Right lobe of liver (tissue), 6 donors: ENCODE data around the gene NSF. TPM values are rescaled to one million over a fixed set of nuclear protein-coding genes. Genes with fewer than 3 reads are reported as not detected.

Source experiments
- ATAC-seq, 4 donors: fragments of 200-7000 bp; cut with Tn5 transposase; one replicate each; pipeline ENCODE4 v1.9.1; 2020; ENCODE audit warnings: mild to moderate bottlenecking in 4 of 4, moderate library complexity in 4 of 4
- DNase-seq, 3 donors: peaks; one replicate each; pipeline ENCODE4 v3.0.0-alpha.2; 2020
- H3K27ac ChIP-seq, 3 donors: fragments of 200-600 bp; one replicate each; pipeline ENCODE4 v1.8.0; 2022
- H3K27me3 ChIP-seq, 2 donors: fragments of 200-600 bp; one replicate each; pipeline ENCODE4 v1.8.0; 2022
- H3K36me3 ChIP-seq, 4 donors: fragments of 200-600 bp; sonication (generic) in 1 of 4; one replicate each; pipeline versions ENCODE4 v1.5.1 to v1.8.0; 2017 to 2022; ENCODE audit warnings: control low read depth in 1 of 4
- H3K4me1 ChIP-seq, 4 donors: fragments of 200-600 bp; sonication (generic) in 1 of 4; one replicate each; pipeline versions ENCODE4 v1.5.1 to v1.8.0; 2017 to 2022; ENCODE audit warnings: control low read depth in 1 of 4
- H3K4me3 ChIP-seq, 3 donors: fragments of 200-600 bp; one replicate each; pipeline ENCODE4 v1.8.0; 2022
- H3K9me3 ChIP-seq, 4 donors: fragments of 200-600 bp; sonication (generic) in 1 of 4; one replicate each; pipeline versions ENCODE4 v1.5.1 to v1.8.0; 2017 to 2022; ENCODE audit warnings: control low read depth in 1 of 4
- CTCF ChIP-seq, 4 donors: fragments of 200-600 bp in 3 of 4; fragments of 450-650 bp in 1 of 4; IDR thresholded peaks; one replicate each; pipeline versions ENCODE4 v1.5.1 to v1.8.0; 2016 to 2022; ENCODE audit warnings: antibody characterized with exemption in 4 of 4, mild to moderate bottlenecking in 2 of 4
- POLR2A ChIP-seq: fragments of 450-650 bp; IDR thresholded peaks from one replicate; pipeline ENCODE4 v1.6.1; 2017; ENCODE audit warnings: antibody characterized with exemption, mild to moderate bottlenecking
- WGBS: methylation state at CpG from one replicate; pipeline ENCODE4 v1.1.6; 2018; ENCODE audit warnings: low coverage, low lambda C conversion rate; ENCODE audit not compliant: insufficient coverage; ENCODE audit errors: missing lambda C conversion rate; 5-methylcytosine and 5-hydroxymethylcytosine counted together
- intact Hi-C, 2 donors: fragments of 100-400 bp; cut with DNase I; formaldehyde crosslinking; loops; one replicate each; pipeline versions ENCODE4 v1.11.2 to v1.14.1; 2022
- total RNA-seq, 6 experiments: library from RNA; depleted of rRNA in 2 of 6; stranded (reverse); fragments of >200 nt in 2 of 6; fragmentation: NEBNext Ultra II Directional in 3 of 6; extraction: Animal tissue kit (Norgen Biotek cat#: 25700) in 3 of 6; gene quantifications; one replicate each; pipeline versions ENCODE4 v1.1.0 to v1.2.4, GENCODE V29; 2016 to 2023
- donor health status: DM: no; HTN: yes; CAD: no.
- donor health status: DM: no; HTN: no; CAD: no.
- donor health status: DM: no; HTN: no; CAD: no.
- donor health status: DM: no; HTN: yes; CAD: no.
- donor health status: DM: no; HTN: yes; CAD: no.

NSF gene
- total RNA-seq, 6 experiments from 2014 or later, result 16.3 to 27.7 (median 20.8) TPM

DNA sequence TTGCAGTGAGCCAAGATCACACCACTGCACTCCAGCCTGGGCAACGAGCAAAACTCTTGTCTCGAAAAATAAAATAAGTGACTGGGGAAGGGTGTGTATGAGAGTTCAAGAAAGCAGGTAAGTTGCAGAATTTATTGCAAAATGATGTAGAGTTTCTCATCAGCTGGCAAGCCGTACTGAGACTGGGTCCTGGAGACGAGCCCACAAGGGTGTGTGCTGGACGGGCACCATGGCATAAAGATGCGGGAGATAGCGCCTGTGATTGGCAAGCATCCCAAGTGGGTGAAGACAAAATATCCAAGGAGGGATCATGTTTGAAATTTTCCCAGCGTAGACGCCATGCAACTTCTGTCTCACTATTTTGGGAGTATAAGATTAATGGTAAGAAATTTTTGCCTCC is 168.7 kb downstream of the NSF start:
- intact Hi-C loops, result no loop called here
- peaks cover 0 to 14% (median 0%) of the 10 kb centered on the region in 4 donors for H3K36me3 ChIP-seq

DNA sequence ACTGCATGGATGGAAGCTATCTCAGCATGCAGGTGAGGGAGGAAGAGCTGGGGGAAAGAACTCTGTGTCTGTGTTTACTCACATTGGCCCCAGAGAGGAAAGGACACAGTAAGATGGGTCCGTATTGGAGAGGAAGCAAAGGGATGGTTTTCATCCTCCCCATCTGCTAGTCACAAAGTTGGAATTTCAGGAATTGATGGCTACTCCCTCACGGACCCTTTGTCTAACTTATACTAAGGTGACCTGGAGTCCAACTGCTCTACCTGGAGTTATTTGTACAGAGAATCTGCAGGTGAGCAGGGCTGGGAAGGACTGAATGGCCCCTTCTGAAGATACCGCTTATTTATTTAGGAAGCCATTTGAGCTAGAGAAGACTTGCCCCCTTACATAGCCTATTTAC is 172.9 kb downstream of the NSF start:
- Histone ChIP-seq H3K4me3 (no peak overlapping the region), H3K4me1 (peaks cover 0 to 12% (median 2%) of the 10 kb centered on the region in 4 donors), H3K27me3 (no peaks in the 10 kb centered on the region), H3K9me3 (no peaks in the 10 kb centered on the region), H3K27ac (no peak overlapping the region), H3K36me3 (no peaks in the 10 kb centered on the region)
- no peak for ATAC-seq
- TF ChIP-seq POLR2A (no peak), CTCF (IDR thresholded peaks at IDR 0.05) (no peak)
- WGBS, result 55% methylated on average over 1 of the region's 3 CpGs
- intact Hi-C loops, result no loop called here
- DNase-seq, result no peak

More for the DNA sequence above, 168.7 kb downstream of the NSF start:
- Histone ChIP-seq H3K27ac (peak overlapping the region in 1 of 3 donors; percentile 24), H3K4me1 (peaks cover 0 to 12% (median 0%) of the 10 kb centered on the region in 4 donors), H3K27me3 (no peaks in the 10 kb centered on the region), H3K4me3 (no peak overlapping the region), H3K9me3 (no peaks in the 10 kb centered on the region)
- TF ChIP-seq POLR2A (no peak), CTCF (IDR thresholded peaks at IDR 0.05) (no peak)
- ATAC-seq (peak in 2 of 4 donors; percentile 19 to 22), DNase-seq (no peak)
- 86% methylated on average over 9 of the region's 9 CpGs for WGBS

DNA sequence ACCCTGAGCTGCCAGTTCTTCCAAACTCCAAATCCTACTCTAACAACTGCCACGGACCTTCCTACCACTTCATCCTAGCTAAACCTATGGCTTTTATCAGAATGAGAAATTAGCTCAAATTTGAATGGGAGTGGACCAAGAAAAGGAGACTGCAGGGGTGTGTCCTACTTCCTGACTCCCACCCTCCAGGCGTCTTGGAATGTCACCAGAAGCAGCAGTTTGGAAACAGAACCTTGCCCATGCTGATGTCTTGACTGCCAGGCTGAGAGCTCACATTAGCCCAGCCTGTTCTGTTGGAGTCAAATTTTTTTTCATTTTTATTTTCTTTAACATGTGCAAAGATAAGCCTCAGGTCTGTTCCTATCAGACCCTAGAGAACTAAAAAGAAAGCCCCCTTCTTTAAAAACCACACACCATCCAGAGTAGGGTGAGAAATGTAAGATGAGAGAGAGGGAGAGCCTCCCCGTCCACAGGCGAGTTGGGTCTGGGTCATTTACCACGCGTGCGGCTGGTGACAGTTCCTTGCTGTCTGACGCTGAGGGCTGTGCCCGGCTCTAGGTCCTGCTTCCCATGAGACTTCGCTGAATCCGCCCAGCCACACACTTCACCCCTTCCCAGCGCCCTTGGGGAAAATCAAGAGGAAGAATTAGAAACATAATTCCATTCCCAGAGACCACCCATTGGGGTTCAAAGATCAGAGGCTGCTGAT is 173.7 kb downstream of the NSF start:
- ATAC-seq, result no peak
- H3K27me3 ChIP-seq, result no peaks in the 10 kb centered on the region
- H3K4me3 ChIP-seq, result no peak overlapping the region
- H3K9me3 ChIP-seq, result no peaks in the 10 kb centered on the region
- no peaks in the 10 kb centered on the region for H3K36me3 ChIP-seq
- TF ChIP-seq POLR2A (no peak), CTCF (IDR thresholded peaks at IDR 0.05) (no peak)
- intact Hi-C loops, result no loop called here
- WGBS, result 91% methylated on average over 10 of the region's 12 CpGs
- DNase-seq, result no peak
- H3K27ac ChIP-seq, result no peak overlapping the region
- H3K4me1 ChIP-seq, result peaks cover 0 to 6% (median 2%) of the 10 kb centered on the region in 4 donors

DNA sequence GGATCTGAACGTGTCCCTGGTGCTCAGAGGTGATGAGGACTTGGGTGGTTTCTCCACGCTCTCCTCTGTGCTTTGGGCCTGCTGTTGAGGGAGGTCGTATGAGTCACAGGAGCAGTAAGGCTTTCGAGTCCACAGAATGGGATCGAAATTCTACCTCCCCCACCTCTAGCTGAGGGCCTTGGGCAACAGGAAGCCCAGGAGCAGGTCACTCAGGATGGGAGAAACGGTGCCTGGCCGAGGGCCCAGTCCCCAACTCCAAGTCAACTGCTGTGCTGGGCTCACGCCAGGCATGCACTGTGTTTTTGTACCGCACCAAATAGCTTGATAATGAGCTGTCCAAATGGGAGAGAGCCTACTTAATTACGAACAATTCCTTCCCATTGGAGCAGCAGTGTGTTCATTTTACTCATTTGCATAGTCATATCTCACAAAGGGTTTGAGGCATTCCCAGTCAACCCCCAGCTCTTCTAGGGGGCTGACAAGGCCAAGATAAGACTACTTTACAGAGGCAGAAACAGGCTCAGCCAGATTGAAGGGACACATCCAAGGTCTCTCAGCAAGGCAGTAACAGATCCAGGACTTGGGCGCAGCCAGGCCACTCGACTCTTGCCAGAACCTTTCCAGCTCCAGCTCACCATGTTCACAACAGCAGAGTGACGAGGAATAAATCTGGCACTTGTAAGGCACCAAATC is 174.4 kb downstream of the NSF start:
- H3K4me1 ChIP-seq, result peaks cover 0 to 6% (median 2%) of the 10 kb centered on the region in 4 donors
- no peaks in the 10 kb centered on the region for H3K9me3 ChIP-seq
- no peak overlapping the region for H3K27ac ChIP-seq
- H3K27me3 ChIP-seq, result no peaks in the 10 kb centered on the region
- peak; percentile 64 to 94 (median 83) for ATAC-seq
- no peak for TF ChIP-seq POLR2A
- no peak for TF ChIP-seq CTCF (IDR thresholded peaks at IDR 0.05)
- 38% methylated on average over 6 of the region's 13 CpGs for WGBS
- no peak overlapping the region for H3K4me3 ChIP-seq
- peak in 1 of 3 donors; percentile 86 for DNase-seq
- no peaks in the 10 kb centered on the region for H3K36me3 ChIP-seq
- intact Hi-C loops, result no loop called here
